SU-DHL-6 (cell line): ENCODE results near the gene SORCS2.

Experiments used
- EZH2phosphoT487 ChIP-seq: fragments of 200-600 bp; sonication (generic), shearing (Covaris generic); conservative IDR thresholded peaks from 2 replicates; pipeline ENCODE4 v1.6.1; 2018; ENCODE audit warnings: mild to moderate bottlenecking, antibody characterized with exemption, low read length, moderate library complexity, mixed read lengths
- TF ChIP-seq, protein P1 (sequence below): fragments of 200-600 bp; sonication (generic); IDR thresholded peaks from one replicate; pipeline ENCODE4 v1.5.1; 2017; ENCODE audit warnings: antibody characterized with exemption, mild to moderate bottlenecking, low read length, moderate library complexity; ENCODE audit not compliant: insufficient read depth, poor library complexity, severe bottlenecking

DNA sequence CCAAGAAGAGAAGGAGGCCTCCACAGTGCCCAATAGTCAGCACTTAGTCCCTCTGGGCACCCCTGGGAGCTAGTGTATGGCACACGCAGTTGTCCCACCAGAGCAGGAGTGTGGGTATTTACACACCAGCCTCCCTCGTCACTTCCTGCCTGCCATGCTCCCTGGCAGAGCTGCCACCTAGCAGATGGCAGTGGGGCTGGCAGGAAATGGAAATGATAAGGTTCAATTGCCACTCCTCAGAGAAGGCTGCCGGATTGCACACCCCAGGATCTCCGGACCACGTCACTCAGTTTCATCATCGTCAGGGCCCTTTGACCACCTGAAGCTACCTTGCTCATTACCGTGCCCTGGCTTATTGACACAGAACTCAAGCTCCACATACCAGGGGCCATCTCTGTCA lies 415.7 kb downstream of the SORCS2 start:
- TF ChIP-seq, protein P1, sequence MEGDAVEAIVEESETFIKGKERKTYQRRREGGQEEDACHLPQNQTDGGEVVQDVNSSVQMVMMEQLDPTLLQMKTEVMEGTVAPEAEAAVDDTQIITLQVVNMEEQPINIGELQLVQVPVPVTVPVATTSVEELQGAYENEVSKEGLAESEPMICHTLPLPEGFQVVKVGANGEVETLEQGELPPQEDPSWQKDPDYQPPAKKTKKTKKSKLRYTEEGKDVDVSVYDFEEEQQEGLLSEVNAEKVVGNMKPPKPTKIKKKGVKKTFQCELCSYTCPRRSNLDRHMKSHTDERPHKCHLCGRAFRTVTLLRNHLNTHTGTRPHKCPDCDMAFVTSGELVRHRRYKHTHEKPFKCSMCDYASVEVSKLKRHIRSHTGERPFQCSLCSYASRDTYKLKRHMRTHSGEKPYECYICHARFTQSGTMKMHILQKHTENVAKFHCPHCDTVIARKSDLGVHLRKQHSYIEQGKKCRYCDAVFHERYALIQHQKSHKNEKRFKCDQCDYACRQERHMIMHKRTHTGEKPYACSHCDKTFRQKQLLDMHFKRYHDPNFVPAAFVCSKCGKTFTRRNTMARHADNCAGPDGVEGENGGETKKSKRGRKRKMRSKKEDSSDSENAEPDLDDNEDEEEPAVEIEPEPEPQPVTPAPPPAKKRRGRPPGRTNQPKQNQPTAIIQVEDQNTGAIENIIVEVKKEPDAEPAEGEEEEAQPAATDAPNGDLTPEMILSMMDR: no peak
- no peak for TF ChIP-seq EZH2phosphoT487
